Mucosa of rectum (tissue), 2 donors: ENCODE results near the gene LRWD1.

Experiments used
- H3K27ac ChIP-seq, 2 donors: one replicate each; pipeline ENCODE4 v1.7.0; 2013; ENCODE audit warnings: inconsistent platforms in 2 of 2, low read depth in 2 of 2, low read length in 2 of 2
- H3K27me3 ChIP-seq, 2 donors: one replicate each; pipeline ENCODE4 v1.7.0; 2013; ENCODE audit warnings: low read length in 2 of 2; ENCODE audit not compliant: control insufficient read depth in 2 of 2, insufficient read depth in 2 of 2
- H3K36me3 ChIP-seq, 2 donors: one replicate each; pipeline ENCODE4 v1.7.0; 2013; ENCODE audit warnings: low read length in 2 of 2; ENCODE audit not compliant: control insufficient read depth in 2 of 2, insufficient read depth in 2 of 2
- H3K4me1 ChIP-seq, 2 donors: one replicate each; pipeline ENCODE4 v1.7.0; 2013; ENCODE audit warnings: low read length in 2 of 2, mild to moderate bottlenecking in 1 of 2; ENCODE audit not compliant: control insufficient read depth in 2 of 2, insufficient read depth in 2 of 2
- H3K4me3 ChIP-seq, 2 donors: one replicate each; pipeline ENCODE4 v1.7.0; 2013; ENCODE audit warnings: low read length in 2 of 2
- H3K9ac ChIP-seq, 2 donors: one replicate each; pipeline ENCODE4 v1.7.0; 2013; ENCODE audit warnings: low read length in 2 of 2, low read depth in 1 of 2, mild to moderate bottlenecking in 1 of 2
- H3K9me3 ChIP-seq, 2 donors: one replicate each; pipeline ENCODE4 v1.7.0; 2013; ENCODE audit warnings: low read length in 2 of 2; ENCODE audit not compliant: control insufficient read depth in 2 of 2
- donor health status: healthy.
- donor health status: Normal muscosa, but diverticular disease.

LRWD1 gene

DNA sequence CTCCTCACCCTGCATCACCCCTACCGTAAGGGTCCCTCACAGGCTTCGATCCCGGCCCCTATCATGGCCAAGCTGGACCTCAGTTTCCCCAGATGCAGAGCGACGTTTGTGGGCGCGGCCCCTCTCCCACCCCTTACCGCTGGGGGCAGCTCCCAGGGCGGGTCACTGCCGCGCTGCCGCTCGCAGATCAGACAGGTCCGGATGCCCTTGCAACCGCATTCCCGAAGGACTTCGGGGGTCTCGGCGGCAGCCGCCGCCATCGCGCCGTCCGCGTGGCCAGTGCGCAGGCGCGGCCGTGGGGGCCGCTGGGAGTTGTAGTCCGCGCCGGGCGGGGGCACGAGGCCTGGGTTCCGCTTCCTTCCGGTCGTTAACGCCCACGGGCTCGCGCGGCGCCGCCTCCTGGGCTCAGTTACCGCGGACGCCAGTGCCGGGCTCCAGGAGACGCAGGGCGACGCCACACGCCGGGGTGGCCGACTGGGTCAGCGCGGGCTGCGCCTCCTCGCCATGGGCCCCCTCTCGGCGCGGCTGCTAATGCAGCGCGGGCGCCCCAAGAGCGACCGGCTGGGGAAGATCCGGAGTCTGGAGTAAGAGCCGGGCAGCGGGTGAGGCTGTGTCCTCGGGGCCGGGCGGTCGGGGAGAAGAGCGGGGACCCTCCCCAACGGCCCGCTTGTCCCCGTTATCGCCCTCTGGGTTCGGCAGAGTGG, at the start of gene LRWD1, which contains the start of gene ALKBH4:
Gene LRWD1 (plus strand): TSS at position 408 of the 704 bp plus-strand sequence. CDS start 97 bp downstream, at position 505.
Gene ALKBH4 (minus strand): TSS at position 287 of the 704 bp plus-strand sequence. CDS start 27 bp downstream, at position 260.
- Histone ChIP-seq H3K9ac (peak within 1 kb of the TSS; percentile 96 to 97), H3K4me3 (peak within 1 kb of the TSS; percentile 84 to 99), H3K9me3 (no peaks in the 10 kb centered on the region), H3K36me3 (peaks cover 2 to 3% of the 10 kb centered on the region in 2 donors), H3K27me3 (no peaks in the 10 kb centered on the region), H3K4me1 (peaks cover 14 to 16% of the 10 kb centered on the region in 2 donors), H3K27ac (peak within 1 kb of the TSS in 1 of 2 donors; percentile 67)

DNA sequence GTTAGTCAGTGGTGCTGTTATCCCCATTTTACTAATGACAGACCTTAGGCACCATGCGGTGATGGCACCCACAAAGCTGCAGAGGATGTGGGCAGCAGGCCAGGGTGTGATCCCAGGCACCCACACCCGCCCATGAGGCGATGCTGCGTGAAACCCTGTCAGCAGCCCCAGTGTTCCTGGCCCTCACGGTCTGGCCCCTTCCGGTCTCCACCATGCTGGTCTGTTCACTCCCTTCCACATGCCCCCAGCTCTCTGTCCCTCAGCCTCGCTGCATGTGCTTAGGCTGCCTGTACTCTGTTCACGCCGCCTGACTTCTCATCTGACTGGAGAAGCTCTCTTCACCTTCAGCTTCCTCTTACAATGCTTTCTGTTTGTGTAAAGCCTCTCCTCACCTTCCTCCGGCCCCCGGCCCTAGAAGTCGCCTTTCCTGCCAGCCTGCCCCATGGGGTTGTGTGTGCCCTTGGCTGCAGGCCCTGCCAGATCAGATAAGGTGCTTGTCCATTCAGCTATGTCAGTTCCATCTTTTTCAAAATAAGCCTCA, 49.0 kb upstream of the LRWD1 start:
- peaks cover 17 to 38% of the 10 kb centered on the region in 2 donors for H3K36me3 ChIP-seq
- H3K4me1 ChIP-seq: peaks cover 0 to 3% of the 10 kb centered on the region in 2 donors
- peak overlapping the region; percentile 41 to 61 for H3K27ac ChIP-seq
- no peaks in the 10 kb centered on the region for H3K9me3 ChIP-seq
- no peaks in the 10 kb centered on the region for H3K27me3 ChIP-seq
- no peak overlapping the region for H3K9ac ChIP-seq
- H3K4me3 ChIP-seq: peak overlapping the region in 1 of 2 donors; percentile 31

DNA sequence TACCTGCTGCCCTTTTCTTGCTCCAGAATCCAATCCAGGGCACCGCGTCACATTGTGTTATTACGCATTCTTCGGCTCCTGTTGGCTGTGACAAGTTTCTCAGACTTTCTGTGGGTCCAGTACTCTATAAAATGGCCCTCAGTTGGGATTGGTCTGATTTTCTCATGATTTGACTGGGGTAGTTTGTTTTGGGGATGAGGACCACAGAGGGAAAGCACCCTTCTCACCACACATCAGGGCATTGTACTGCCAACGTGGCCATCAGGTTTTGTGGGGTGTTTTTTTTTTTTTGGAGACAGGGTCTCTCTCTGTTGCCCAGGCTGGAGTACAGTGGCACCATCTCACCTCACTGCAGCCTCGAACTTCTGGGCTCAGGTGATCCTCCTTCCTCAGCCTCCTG, 48.4 kb upstream of the LRWD1 start:
- Histone ChIP-seq H3K27ac (peak overlapping the region in 1 of 2 donors; percentile 61), H3K36me3 (peaks cover 17 to 34% of the 10 kb centered on the region in 2 donors), H3K9me3 (no peaks in the 10 kb centered on the region), H3K4me1 (peaks cover 0 to 3% of the 10 kb centered on the region in 2 donors), H3K27me3 (no peaks in the 10 kb centered on the region), H3K4me3 (no peak overlapping the region), H3K9ac (no peak overlapping the region)

DNA sequence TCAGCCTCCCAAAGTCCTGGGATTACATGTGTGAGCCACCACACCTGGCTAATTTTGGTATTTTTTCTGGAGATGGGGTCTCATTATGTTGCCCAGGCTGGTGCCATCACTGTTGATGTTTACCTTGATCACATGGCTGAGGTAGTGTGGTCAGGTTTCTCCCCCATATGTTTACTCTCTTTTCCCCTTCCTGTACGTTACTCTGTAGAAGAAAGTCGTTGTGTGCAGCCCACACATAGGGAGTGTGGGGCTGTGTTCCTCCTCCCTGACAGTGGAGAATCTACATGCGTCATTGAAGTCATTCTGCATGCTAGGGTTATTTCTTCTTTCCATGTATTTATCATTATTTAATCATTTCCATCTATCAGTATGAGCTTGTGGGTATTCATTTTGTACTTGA, 47.7 kb upstream of the LRWD1 start:
- H3K4me1 ChIP-seq: peaks cover 0 to 3% of the 10 kb centered on the region in 2 donors
- no peak overlapping the region for H3K27ac ChIP-seq
- H3K9ac ChIP-seq: no peak overlapping the region
- H3K9me3 ChIP-seq: no peaks in the 10 kb centered on the region
- H3K4me3 ChIP-seq: no peak overlapping the region
- H3K27me3 ChIP-seq: no peaks in the 10 kb centered on the region
- H3K36me3 ChIP-seq: peaks cover 17 to 37% of the 10 kb centered on the region in 2 donors

DNA sequence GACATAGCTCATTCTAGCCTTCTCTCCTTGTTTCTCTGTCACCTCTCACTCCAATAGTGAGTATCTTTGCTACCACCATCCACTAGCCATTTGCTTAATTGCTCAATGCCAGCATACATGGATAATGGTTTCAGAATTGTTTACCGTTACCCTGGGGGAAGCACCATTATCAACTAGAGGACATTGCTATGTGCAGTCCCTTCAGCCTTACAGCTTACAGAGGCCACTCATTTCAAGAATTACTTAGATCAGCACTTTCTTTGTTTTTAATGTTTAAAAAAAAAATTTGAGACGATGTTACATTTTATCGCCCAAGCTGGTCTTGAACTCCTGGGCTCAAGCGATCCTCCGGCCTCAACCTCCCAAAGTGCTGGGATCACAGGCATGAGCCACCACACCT, 46.2 kb upstream of the LRWD1 start:
- Histone ChIP-seq H3K9me3 (no peaks in the 10 kb centered on the region), H3K4me1 (no peaks in the 10 kb centered on the region), H3K9ac (no peak overlapping the region), H3K27ac (no peak overlapping the region), H3K36me3 (peaks cover 16 to 30% of the 10 kb centered on the region in 2 donors), H3K27me3 (no peaks in the 10 kb centered on the region), H3K4me3 (no peak overlapping the region)

DNA sequence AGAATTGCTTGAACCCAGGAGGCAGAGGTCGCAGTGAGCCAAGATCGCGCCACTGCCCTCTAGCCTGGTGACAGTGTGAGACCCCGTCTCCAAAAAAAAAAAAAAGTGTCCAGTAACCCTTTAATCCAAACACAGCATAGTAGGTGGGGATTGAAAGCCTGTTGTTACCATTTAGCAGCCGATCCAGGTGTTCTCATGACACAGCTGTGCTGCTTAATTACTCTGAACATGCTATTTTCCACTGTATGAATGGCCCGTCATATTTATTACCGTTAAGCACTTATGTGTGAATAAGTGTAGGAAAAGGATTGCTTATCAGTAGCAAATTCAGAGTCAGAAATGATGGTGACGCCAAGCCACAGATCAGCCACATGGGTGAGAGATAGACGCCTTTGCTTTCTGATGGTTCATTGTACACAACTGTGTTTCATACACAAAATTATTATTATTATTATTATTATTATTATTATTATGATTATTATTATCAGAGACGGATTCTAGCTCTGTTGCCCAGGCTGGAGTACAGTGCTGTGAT, 43.0 kb upstream of the LRWD1 start:
- Histone ChIP-seq H3K9me3 (no peaks in the 10 kb centered on the region), H3K36me3 (peaks cover 20 to 25% of the 10 kb centered on the region in 2 donors), H3K9ac (no peak overlapping the region), H3K27me3 (no peaks in the 10 kb centered on the region), H3K4me1 (peaks cover 2 to 13% of the 10 kb centered on the region in 2 donors), H3K27ac (no peak overlapping the region), H3K4me3 (no peak overlapping the region)

DNA sequence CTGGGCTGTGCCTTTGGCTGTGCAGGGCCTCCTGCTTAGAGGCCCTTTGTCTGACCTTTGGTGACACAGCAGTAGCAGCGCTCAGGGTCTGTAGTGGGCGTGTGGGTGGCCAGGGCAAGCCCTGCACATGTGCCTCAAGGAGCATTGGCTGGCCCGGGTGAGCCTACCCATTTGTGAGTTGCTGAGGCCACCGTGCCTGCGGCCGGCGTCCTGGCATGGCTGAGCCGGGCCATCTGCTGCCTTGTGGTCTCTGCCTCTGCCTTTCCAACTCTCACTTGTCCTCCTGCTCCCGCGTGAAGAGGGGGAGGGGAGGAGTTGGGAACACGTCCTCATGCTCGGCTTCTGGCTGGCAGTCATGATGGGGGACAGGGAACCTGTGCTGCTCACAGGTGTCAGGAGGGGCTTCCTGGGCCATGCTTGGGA, 40.6 kb upstream of the LRWD1 start:
- Histone ChIP-seq H3K27ac (peak overlapping the region; percentile 37 to 94), H3K9ac (no peak overlapping the region), H3K27me3 (no peaks in the 10 kb centered on the region), H3K36me3 (peaks cover 16 to 21% of the 10 kb centered on the region in 2 donors), H3K4me1 (peaks cover 5 to 17% of the 10 kb centered on the region in 2 donors), H3K9me3 (no peaks in the 10 kb centered on the region), H3K4me3 (no peak overlapping the region)

DNA sequence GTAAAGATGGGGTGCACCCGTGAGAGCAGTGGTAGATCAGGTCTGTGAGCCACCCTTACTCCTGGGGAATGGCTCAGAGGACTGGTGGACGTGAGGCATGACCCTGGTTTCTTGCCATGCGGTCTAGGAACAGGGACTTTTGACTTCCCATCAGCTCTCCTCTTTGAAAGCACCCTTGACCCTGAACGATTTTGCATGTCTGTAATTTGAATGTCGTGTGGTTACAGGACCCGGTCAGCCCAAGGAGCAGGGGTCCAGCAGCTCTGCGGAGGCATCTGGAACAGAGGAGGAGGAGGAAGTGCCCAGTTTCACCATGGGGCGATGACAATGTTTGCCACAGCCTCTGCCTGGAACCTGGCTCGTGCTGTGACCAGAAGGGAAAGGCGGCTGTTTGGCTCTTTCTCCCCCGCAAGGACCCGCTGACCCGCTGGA, 40.0 kb upstream of the LRWD1 start:
- peak overlapping the region; percentile 37 to 94 for H3K27ac ChIP-seq
- H3K4me1 ChIP-seq: peaks cover 5 to 17% of the 10 kb centered on the region in 2 donors
- H3K36me3 ChIP-seq: peaks cover 14 to 21% of the 10 kb centered on the region in 2 donors
- peak overlapping the region in 1 of 2 donors; percentile 54 for H3K4me3 ChIP-seq
- no peaks in the 10 kb centered on the region for H3K9me3 ChIP-seq
- H3K27me3 ChIP-seq: no peaks in the 10 kb centered on the region
- no peak overlapping the region for H3K9ac ChIP-seq

DNA sequence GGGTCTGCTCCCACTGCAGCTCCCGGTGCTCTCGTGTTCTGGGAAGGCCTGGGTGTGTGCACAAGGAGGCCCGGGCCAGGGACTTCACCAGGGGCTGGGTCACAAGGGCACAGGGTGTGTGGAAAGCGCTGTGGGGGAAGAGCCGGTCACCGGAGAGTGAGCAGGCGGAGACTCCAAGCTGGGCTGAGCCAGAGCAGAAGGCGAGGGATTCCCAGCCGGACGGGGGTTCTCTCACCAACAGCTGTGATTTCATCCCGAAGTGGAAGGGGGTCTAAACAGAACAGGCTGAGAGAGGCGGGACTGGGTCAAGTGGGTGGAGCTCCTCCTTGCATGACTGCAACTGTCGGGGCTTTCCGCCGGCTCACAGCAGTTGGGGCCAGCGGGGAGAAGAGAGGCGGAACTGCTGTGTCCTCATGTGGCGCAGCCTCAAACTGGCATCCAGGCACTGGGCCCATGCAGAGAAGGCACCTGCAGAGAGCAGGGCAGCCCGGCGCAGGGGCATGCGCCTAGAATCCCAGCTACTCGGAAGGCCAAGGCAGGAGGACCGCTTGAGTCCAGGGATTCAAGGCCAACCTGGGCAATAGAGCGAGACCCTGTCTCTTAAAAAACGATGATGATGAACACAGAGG, 39.0 kb upstream of the LRWD1 start:
- Histone ChIP-seq H3K9me3 (no peaks in the 10 kb centered on the region), H3K36me3 (peaks cover 11 to 21% of the 10 kb centered on the region in 2 donors), H3K4me3 (peak overlapping the region in 1 of 2 donors; percentile 54), H3K27me3 (no peaks in the 10 kb centered on the region), H3K4me1 (peaks cover 5 to 17% of the 10 kb centered on the region in 2 donors), H3K9ac (peak overlapping the region; percentile 24 to 72), H3K27ac (peak overlapping the region; percentile 72 to 94)
